ENCODE data around the gene ATG9B.
"Not testable (repeated sequence)": the region's sequence is repeated elsewhere in the genome, so short reads cannot be mapped to it uniquely, and the experiment has no call there.

ATG9B gene

GRCh38 chr7:151059367-151060112 is 35.2 kb upstream of the ATG9B start, which contains the start of gene SLC4A2:
SLC4A2 (plus strand) TSS chr7:151059589; CDS start chr7:151061988, 2,399 bp downstream.
- FAIRE-seq (no peak), DNase-seq (ENCODE audit: extremely low spot score, insufficient read length, low read depth) (peak; percentile 82)

- no peak for FAIRE-seq
Measured at GRCh38 chr7:151058781-151059366, 34.6 kb upstream of the ATG9B start.

GRCh38 chr7:151057989-151058780 is 33.9 kb upstream of the ATG9B start:
- DNase-seq (ENCODE audit: extremely low spot score, insufficient read length, low read depth) (peak; percentile 99), FAIRE-seq (peak; percentile 96)

More at GRCh38 chr7:151058781-151059366, 34.6 kb upstream of the ATG9B start:
- no peak for DNase-seq (ENCODE audit: extremely low spot score, insufficient read length, low read depth)

- DNase-seq (ENCODE audit: extremely low spot score, insufficient read length, low read depth) (no peak), FAIRE-seq (no peak)
Measured at GRCh38 chr7:151057506-151057988, 33.3 kb upstream of the ATG9B start, which contains the start of gene CDK5. CDK5 (minus strand) TSS chr7:151057897; CDS start chr7:151057848, 49 bp downstream.

- DNase-seq (ENCODE audit: extremely low spot score, insufficient read length, low read depth) (no peak), FAIRE-seq (no peak)
Measured at GRCh38 chr7:151056666-151057505, 32.6 kb upstream of the ATG9B start.

GRCh38 chr7:151056283-151056665 is 32.0 kb upstream of the ATG9B start:
- DNase-seq (ENCODE audit: extremely low spot score, insufficient read length, low read depth), result no peak
- no peak for FAIRE-seq

GRCh38 chr7:151053751-151054150 is 29.5 kb upstream of the ATG9B start:
- no peak for FAIRE-seq
- no peak for DNase-seq (ENCODE audit: extremely low spot score, insufficient read length, low read depth)

- DNase-seq (ENCODE audit: extremely low spot score, insufficient read length, low read depth), result no peak
- no peak for FAIRE-seq
Measured at GRCh38 chr7:151053096-151053495, 28.8 kb upstream of the ATG9B start.

- no peak for FAIRE-seq
- DNase-seq (ENCODE audit: extremely low spot score, insufficient read length, low read depth), result no peak
Measured at GRCh38 chr7:151051108-151051507, 26.8 kb upstream of the ATG9B start.

GRCh38 chr7:151048911-151049463 is 24.7 kb upstream of the ATG9B start:
- DNase-seq (ENCODE audit: extremely low spot score, insufficient read length, low read depth) (no peak), FAIRE-seq (no peak)

GRCh38 chr7:151047976-151048815 is 23.9 kb upstream of the ATG9B start, which contains the start of gene ASIC3:
ASIC3 (plus strand) TSS chr7:151048531; CDS start chr7:151048886, 355 bp downstream.
- DNase-seq (ENCODE audit: extremely low spot score, insufficient read length, low read depth) (no peak), FAIRE-seq (no peak)

GRCh38 chr7:151046603-151047573 is 22.6 kb upstream of the ATG9B start:
- no peak for DNase-seq (ENCODE audit: extremely low spot score, insufficient read length, low read depth)
- no peak for FAIRE-seq

- DNase-seq (ENCODE audit: extremely low spot score, insufficient read length, low read depth) (no peak), FAIRE-seq (no peak)
Measured at GRCh38 chr7:151045967-151046366, 21.7 kb upstream of the ATG9B start.

GRCh38 chr7:151045262-151045661 is 21.0 kb upstream of the ATG9B start:
- DNase-seq (ENCODE audit: extremely low spot score, insufficient read length, low read depth), result no peak
- no peak for FAIRE-seq

- no peak for DNase-seq (ENCODE audit: extremely low spot score, insufficient read length, low read depth)
- no peak for FAIRE-seq
Measured at GRCh38 chr7:151043959-151044358, 19.7 kb upstream of the ATG9B start.

GRCh38 chr7:151043449-151043848 is 19.2 kb upstream of the ATG9B start:
- FAIRE-seq; DNase-seq (ENCODE audit: extremely low spot score, insufficient read length, low read depth): not testable (repeated sequence)

- no peak for DNase-seq (ENCODE audit: extremely low spot score, insufficient read length, low read depth)
- no peak for FAIRE-seq
Measured at GRCh38 chr7:151040616-151041375, 16.5 kb upstream of the ATG9B start.
